Gastroesophageal sphincter (tissue), 3 donors: ENCODE results near the gene MED22.

Experiments
- CTCF ChIP-seq, 4 experiments: fragments of 200-600 bp in 2 of 4; fragments of 450-650 bp in 2 of 4; sonication (generic) in 1 of 4; IDR thresholded peaks; one replicate each; pipeline ENCODE4 v1.5.1; 2017 to 2019; ENCODE audit warnings: antibody characterized with exemption in 4 of 4, mild to moderate bottlenecking in 2 of 4, moderate library complexity in 2 of 4
- EP300 ChIP-seq: sonication (generic); formaldehyde crosslinking; IDR thresholded peaks from one replicate; pipeline ENCODE4 v1.6.1; 2017; ENCODE audit warnings: antibody characterized with exemption, mild to moderate bottlenecking

- TF ChIP-seq EP300 (no peak), CTCF (IDR thresholded peaks at IDR 0.05) (no peak)
Observed at GRCh38 chr9:133321411-133321935, 26.5 kb downstream of the MED22 start.
